ENCODE data around the gene NKAIN2. TPM values are rescaled to one million over a fixed set of nuclear protein-coding genes. Genes with fewer than 3 reads are reported as not detected.

The NKAIN2 gene
- polyA plus RNA-seq, 1 of the 3 experiments (the other 2 are of a cell fraction) = not detected

DNA sequence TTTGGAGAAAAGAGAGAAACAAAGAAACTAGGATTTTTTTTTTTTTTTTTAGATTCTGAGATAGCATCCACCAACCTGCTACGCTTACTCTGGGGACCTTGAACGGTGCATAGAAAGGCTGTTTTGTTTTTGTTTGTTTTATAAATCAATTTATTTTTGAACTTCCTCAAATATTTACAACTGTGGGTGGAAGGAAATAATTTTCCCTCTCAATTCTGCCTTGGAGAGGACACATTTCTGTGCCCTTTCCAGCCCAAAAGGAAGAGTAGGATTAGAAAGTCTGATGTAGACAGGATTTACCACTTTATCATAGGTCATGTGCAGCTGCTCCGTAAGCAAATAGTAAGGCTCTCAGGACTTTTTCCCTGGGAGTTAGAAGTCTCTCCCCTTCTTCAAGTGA, 190.5 kb downstream of the NKAIN2 start:
- no peak for DNase-seq
- TF ChIP-seq, protein P1, sequence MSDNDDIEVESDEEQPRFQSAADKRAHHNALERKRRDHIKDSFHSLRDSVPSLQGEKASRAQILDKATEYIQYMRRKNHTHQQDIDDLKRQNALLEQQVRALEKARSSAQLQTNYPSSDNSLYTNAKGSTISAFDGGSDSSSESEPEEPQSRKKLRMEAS (IDR thresholded peaks at IDR 0.05; ENCODE audit: low read depth) = no peak
- TF ChIP-seq MEF2A (IDR thresholded peaks at IDR 0.05; ENCODE audit: borderline replicate concordance, low read depth) (no peak), POLR2AphosphoS5 (IDR thresholded peaks at IDR 0.05; ENCODE audit: low read depth, low read length) (no peak), FOSL2 (IDR thresholded peaks at IDR 0.05; ENCODE audit: borderline replicate concordance, low read depth) (no peak), JUND (IDR thresholded peaks at IDR 0.05) (no peak), FOXM1 (IDR thresholded peaks at IDR 0.05; ENCODE audit: low read depth) (no peak), YY1 (IDR thresholded peaks at IDR 0.05; ENCODE audit: low read depth) (no peak), MXI1 (IDR thresholded peaks at IDR 0.05; ENCODE audit: low read depth, low read length) (no peak), RFX5 (IDR thresholded peaks at IDR 0.05; ENCODE audit: low read length) (no peak), GATA2 (CRISPR knock-in tag; IDR thresholded peaks at IDR 0.05) (no peak), TAF1 (IDR thresholded peaks at IDR 0.05; ENCODE audit: borderline replicate concordance, low read depth, low read length) (no peak), TCF12 (IDR thresholded peaks at IDR 0.05) (no peak)
- TF ChIP-seq, protein P2, sequence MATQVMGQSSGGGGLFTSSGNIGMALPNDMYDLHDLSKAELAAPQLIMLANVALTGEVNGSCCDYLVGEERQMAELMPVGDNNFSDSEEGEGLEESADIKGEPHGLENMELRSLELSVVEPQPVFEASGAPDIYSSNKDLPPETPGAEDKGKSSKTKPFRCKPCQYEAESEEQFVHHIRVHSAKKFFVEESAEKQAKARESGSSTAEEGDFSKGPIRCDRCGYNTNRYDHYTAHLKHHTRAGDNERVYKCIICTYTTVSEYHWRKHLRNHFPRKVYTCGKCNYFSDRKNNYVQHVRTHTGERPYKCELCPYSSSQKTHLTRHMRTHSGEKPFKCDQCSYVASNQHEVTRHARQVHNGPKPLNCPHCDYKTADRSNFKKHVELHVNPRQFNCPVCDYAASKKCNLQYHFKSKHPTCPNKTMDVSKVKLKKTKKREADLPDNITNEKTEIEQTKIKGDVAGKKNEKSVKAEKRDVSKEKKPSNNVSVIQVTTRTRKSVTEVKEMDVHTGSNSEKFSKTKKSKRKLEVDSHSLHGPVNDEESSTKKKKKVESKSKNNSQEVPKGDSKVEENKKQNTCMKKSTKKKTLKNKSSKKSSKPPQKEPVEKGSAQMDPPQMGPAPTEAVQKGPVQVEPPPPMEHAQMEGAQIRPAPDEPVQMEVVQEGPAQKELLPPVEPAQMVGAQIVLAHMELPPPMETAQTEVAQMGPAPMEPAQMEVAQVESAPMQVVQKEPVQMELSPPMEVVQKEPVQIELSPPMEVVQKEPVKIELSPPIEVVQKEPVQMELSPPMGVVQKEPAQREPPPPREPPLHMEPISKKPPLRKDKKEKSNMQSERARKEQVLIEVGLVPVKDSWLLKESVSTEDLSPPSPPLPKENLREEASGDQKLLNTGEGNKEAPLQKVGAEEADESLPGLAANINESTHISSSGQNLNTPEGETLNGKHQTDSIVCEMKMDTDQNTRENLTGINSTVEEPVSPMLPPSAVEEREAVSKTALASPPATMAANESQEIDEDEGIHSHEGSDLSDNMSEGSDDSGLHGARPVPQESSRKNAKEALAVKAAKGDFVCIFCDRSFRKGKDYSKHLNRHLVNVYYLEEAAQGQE (IDR thresholded peaks at IDR 0.05; ENCODE audit: low read depth, low read length) = no peak

DNA sequence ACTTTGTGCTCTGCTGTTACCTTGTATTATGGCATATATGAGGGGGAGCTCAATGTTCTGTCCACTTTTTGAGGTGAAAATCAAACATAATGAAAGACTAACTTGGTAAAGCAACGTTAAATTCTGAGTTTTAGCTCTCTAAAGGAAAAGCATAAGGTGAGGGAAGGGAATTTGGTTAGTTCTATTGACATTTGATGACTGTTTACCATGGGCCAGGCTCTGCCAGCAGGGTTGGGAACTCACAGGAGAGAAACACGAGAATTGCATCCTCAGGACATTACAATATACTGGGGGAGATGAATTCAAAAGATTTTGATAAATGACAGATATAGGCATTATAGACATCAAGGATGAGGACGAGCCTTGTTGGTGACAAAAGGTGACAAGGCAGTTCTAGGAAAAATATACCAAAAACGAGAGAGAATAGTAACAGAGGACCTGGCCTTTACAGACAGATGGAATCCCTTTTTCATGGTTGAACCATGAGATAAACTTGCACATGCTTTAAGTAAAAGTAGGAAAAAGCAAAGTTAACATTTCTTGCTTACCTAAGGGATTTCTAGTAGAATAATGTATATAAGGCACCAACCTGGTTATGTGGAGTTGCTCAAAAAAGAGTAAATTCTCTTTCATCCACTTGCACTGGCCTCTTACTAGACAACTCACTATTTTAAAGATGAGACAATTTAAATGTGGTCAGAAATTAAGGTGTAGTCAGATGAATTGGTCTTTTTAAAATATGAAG, 191.4 kb downstream of the NKAIN2 start:
- no peaks in the 10 kb centered on the region for H3K9me3 ChIP-seq
- H2AFZ ChIP-seq (ENCODE audit: low read depth) = no peak overlapping the region
- no peak overlapping the region for H3K4me2 ChIP-seq
- no peak for DNase-seq
- no peaks in the 10 kb centered on the region for H3K36me3 ChIP-seq (replicated peaks in 1 of 2; ENCODE audit: control insufficient read depth in 1 of 2, insufficient read depth in 2 of 2, low read length in 1 of 2)
- no peak overlapping the region for H3K27ac ChIP-seq (ENCODE audit: low read depth in 2 of 2, low read length in 1 of 2)
- no peak overlapping the region for H3K4me3 ChIP-seq (ENCODE audit: low read depth in 2 of 2, low read length in 1 of 2)
- H3K9me2 ChIP-seq = 0 out of 2 replicates have a peak, but pooled peaks cover 4% of the 10 kb centered on the region
- ChIA-PET CTCF (interaction anchor here (0.6 kb wide), 1 partner anchor 783 kb away, joined by 3 read pairs; no protein-coding TSS in a partner anchor), POLR2A (no interaction called here)
- H3K4me1 ChIP-seq (ENCODE audit: control insufficient read depth in 1 of 2, insufficient read depth in 2 of 2, low read depth in 1 of 2, low read length in 1 of 2) = no peaks in the 10 kb centered on the region
- no peak overlapping the region for H3K9ac ChIP-seq
- no peaks in the 10 kb centered on the region for H3F3A ChIP-seq (replicated peaks; ENCODE audit: insufficient read depth)
- H3K79me2 ChIP-seq (ENCODE audit: insufficient read depth) = no peaks in the 10 kb centered on the region
- no peaks in the 10 kb centered on the region for H3K27me3 ChIP-seq (ENCODE audit: insufficient read depth)
- 0% methylated on average over 4 of the region's 4 CpGs for WGBS (ENCODE audit: low lambda C conversion rate)
- H4K20me1 ChIP-seq (ENCODE audit: insufficient read depth) = no peaks in the 10 kb centered on the region
- TF ChIP-seq EP300 (IDR thresholded peaks at IDR 0.05; ENCODE audit: borderline replicate concordance in 1 of 2, low read depth in 1 of 2, low read length in 1 of 2) (no peak), GABPA (IDR thresholded peaks at IDR 0.05; ENCODE audit: low read depth) (no peak), NFIC (IDR thresholded peaks at IDR 0.05; ENCODE audit: borderline replicate concordance) (no peak), MEF2A (IDR thresholded peaks at IDR 0.05; ENCODE audit: borderline replicate concordance, low read depth) (no peak), EZH2phosphoT487 (IDR thresholded peaks at IDR 0.05; ENCODE audit: borderline replicate concordance, low read depth) (no peak), POLR2AphosphoS5 (IDR thresholded peaks at IDR 0.05; ENCODE audit: low read depth, low read length) (no peak), RFX5 (IDR thresholded peaks at IDR 0.05; ENCODE audit: low read length) (no peak), TCF12 (IDR thresholded peaks at IDR 0.05) (no peak), TAF1 (IDR thresholded peaks at IDR 0.05; ENCODE audit: borderline replicate concordance, low read depth, low read length) (no peak), TEAD4 (IDR thresholded peaks at IDR 0.05; ENCODE audit: borderline replicate concordance, insufficient read depth) (no peak), NRF1 (IDR thresholded peaks at IDR 0.05; ENCODE audit: low read depth, low read length) (no peak)
- TF ChIP-seq, protein P3, sequence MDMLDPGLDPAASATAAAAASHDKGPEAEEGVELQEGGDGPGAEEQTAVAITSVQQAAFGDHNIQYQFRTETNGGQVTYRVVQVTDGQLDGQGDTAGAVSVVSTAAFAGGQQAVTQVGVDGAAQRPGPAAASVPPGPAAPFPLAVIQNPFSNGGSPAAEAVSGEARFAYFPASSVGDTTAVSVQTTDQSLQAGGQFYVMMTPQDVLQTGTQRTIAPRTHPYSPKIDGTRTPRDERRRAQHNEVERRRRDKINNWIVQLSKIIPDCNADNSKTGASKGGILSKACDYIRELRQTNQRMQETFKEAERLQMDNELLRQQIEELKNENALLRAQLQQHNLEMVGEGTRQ (IDR thresholded peaks at IDR 0.05; ENCODE audit: borderline replicate concordance, low read depth, low read length) = no peak
- TF ChIP-seq, protein P4, sequence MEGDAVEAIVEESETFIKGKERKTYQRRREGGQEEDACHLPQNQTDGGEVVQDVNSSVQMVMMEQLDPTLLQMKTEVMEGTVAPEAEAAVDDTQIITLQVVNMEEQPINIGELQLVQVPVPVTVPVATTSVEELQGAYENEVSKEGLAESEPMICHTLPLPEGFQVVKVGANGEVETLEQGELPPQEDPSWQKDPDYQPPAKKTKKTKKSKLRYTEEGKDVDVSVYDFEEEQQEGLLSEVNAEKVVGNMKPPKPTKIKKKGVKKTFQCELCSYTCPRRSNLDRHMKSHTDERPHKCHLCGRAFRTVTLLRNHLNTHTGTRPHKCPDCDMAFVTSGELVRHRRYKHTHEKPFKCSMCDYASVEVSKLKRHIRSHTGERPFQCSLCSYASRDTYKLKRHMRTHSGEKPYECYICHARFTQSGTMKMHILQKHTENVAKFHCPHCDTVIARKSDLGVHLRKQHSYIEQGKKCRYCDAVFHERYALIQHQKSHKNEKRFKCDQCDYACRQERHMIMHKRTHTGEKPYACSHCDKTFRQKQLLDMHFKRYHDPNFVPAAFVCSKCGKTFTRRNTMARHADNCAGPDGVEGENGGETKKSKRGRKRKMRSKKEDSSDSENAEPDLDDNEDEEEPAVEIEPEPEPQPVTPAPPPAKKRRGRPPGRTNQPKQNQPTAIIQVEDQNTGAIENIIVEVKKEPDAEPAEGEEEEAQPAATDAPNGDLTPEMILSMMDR (IDR thresholded peaks at IDR 0.05) = no peak

More for the DNA sequence above, 190.5 kb downstream of the NKAIN2 start:
- H3K4me2 ChIP-seq = no peak overlapping the region
- no peaks in the 10 kb centered on the region for H3K4me1 ChIP-seq (ENCODE audit: control insufficient read depth in 1 of 2, insufficient read depth in 2 of 2, low read depth in 1 of 2, low read length in 1 of 2)
- POLR2A ChIA-PET = no interaction called here
- WGBS (ENCODE audit: low lambda C conversion rate) = 5% methylated on average over 3 of the region's 3 CpGs
- CTCF ChIA-PET = interaction anchor here (0.6 kb wide), 2 partner anchors 173 to 784 kb away, joined by 3 read pairs; no protein-coding TSS in a partner anchor
- no peak overlapping the region for H3K9ac ChIP-seq
- H3F3A ChIP-seq (replicated peaks; ENCODE audit: insufficient read depth) = no peaks in the 10 kb centered on the region
- H3K27ac ChIP-seq (ENCODE audit: low read depth in 2 of 2, low read length in 1 of 2) = no peak overlapping the region
- H3K9me2 ChIP-seq = 0 out of 2 replicates have a peak, but pooled peaks cover 4% of the 10 kb centered on the region
- H4K20me1 ChIP-seq (ENCODE audit: insufficient read depth) = no peaks in the 10 kb centered on the region
- no peaks in the 10 kb centered on the region for H3K36me3 ChIP-seq (replicated peaks in 1 of 2; ENCODE audit: control insufficient read depth in 1 of 2, insufficient read depth in 2 of 2, low read length in 1 of 2)
- no peak overlapping the region for H3K4me3 ChIP-seq (ENCODE audit: low read depth in 2 of 2, low read length in 1 of 2)
- H3K9me3 ChIP-seq = no peaks in the 10 kb centered on the region
- no peaks in the 10 kb centered on the region for H3K27me3 ChIP-seq (ENCODE audit: insufficient read depth)
- H2AFZ ChIP-seq (ENCODE audit: low read depth) = no peak overlapping the region
- H3K79me2 ChIP-seq (ENCODE audit: insufficient read depth) = no peaks in the 10 kb centered on the region

All from SK-N-SH (cell line).